ENCODE data around the gene CUX1.

GRCh38 chr7:102296179-102296438 is 478.7 kb downstream of the CUX1 start:
- TF ChIP-seq, protein P1, sequence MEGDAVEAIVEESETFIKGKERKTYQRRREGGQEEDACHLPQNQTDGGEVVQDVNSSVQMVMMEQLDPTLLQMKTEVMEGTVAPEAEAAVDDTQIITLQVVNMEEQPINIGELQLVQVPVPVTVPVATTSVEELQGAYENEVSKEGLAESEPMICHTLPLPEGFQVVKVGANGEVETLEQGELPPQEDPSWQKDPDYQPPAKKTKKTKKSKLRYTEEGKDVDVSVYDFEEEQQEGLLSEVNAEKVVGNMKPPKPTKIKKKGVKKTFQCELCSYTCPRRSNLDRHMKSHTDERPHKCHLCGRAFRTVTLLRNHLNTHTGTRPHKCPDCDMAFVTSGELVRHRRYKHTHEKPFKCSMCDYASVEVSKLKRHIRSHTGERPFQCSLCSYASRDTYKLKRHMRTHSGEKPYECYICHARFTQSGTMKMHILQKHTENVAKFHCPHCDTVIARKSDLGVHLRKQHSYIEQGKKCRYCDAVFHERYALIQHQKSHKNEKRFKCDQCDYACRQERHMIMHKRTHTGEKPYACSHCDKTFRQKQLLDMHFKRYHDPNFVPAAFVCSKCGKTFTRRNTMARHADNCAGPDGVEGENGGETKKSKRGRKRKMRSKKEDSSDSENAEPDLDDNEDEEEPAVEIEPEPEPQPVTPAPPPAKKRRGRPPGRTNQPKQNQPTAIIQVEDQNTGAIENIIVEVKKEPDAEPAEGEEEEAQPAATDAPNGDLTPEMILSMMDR (conservative IDR thresholded peaks at IDR 0.05 in 1 of 2, IDR thresholded peaks at IDR 0.05 in 1 of 2; ENCODE audit: low read depth in 1 of 2, low read length in 2 of 2): no peak
- no peak for TF ChIP-seq EZH2 (IDR thresholded peaks at IDR 0.05; ENCODE audit: low read length, missing control alignments)

Data from fibroblast of lung (primary cell).